Measurements from ENCODE around the gene NFIC. TPM values are rescaled to one million over a fixed set of nuclear protein-coding genes. Genes with fewer than 3 reads are reported as not detected.

NFIC gene
- total and polyA plus RNA-seq, 3 donors from 2014 or later, result 56.5 to 127 (median 113) TPM

- TF ChIP-seq POLR2A (IDR thresholded peaks at IDR 0.05) (no peak), CTCF (IDR thresholded peaks at IDR 0.05) (no peak)
- WGBS, 2 donors, result 80 to 85% methylated on average over 3 of the region's 3 CpGs
- no peak overlapping the region for H3K27ac ChIP-seq
- peaks cover 14% of the 10 kb centered on the region for H3K4me1 ChIP-seq
- DNase-seq, result no peak
- H3K9me3 ChIP-seq, result no peaks in the 10 kb centered on the region
- H3K4me3 ChIP-seq, result no peak overlapping the region
- no peaks in the 10 kb centered on the region for H3K36me3 ChIP-seq (ENCODE audit: low read depth, missing control alignments)
- H3K27me3 ChIP-seq, result no peaks in the 10 kb centered on the region
- intact Hi-C loops (cut with DNase I; ENCODE audit: low total_unique reads), result no loop called here
These were observed 135.4 kb downstream of the NFIC start for GRCh38 chr19:3501780-3502179.

DNA sequence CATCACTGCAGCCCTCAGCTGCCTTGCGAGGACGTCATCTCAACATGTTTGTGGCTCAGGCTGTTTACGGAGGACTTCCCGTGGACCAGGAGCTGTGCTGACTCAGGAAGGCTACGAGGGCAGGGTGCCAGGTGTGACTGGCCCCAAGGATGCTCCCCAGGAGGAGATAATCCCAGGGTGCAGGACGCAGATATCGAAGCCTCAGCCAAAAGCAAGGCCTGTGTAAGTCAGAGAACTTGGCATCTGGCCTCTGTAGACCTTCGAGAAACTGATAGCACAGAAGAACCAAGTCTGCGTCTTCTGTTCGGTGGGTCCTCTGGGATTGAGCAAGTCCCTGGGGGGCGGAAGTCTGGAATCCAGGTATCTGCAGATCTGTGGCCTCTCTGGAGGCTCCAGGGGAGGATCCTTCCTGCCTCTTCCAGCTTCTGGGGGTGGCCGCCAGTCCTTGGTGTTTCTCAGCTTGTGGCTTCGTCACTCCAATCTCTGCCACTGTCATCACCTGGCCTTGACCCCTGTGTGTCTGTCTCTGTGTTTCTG lies 136.7 kb downstream of the NFIC start:
- peak overlapping the region in 1 of 2 donors; percentile 19 for H3K27ac ChIP-seq
- intact Hi-C loops (cut with DNase I; ENCODE audit: low total_unique reads), result no loop called here
- no peaks in the 10 kb centered on the region for H3K27me3 ChIP-seq
- 58 to 59% methylated on average over 11 to 13 of the region's 13 CpGs for WGBS, 2 donors
- H3K9me3 ChIP-seq, result no peaks in the 10 kb centered on the region
- DNase-seq, result peak; percentile 56
- peaks cover 21% of the 10 kb centered on the region for H3K4me1 ChIP-seq
- TF ChIP-seq CTCF (IDR thresholded peaks at IDR 0.05) (no peak), POLR2A (IDR thresholded peaks at IDR 0.05) (no peak)
- no peaks in the 10 kb centered on the region for H3K36me3 ChIP-seq (ENCODE audit: low read depth, missing control alignments)
- H3K4me3 ChIP-seq, result no peak overlapping the region

GRCh38 chr19:3504735-3505134 lies 138.4 kb downstream of the NFIC start:
- DNase-seq, result no peak
- no peak overlapping the region for H3K4me3 ChIP-seq
- no peak overlapping the region for H3K27ac ChIP-seq
- TF ChIP-seq POLR2A (IDR thresholded peaks at IDR 0.05) (no peak), CTCF (IDR thresholded peaks at IDR 0.05) (no peak)
- H3K27me3 ChIP-seq, result no peaks in the 10 kb centered on the region
- intact Hi-C loops (cut with DNase I; ENCODE audit: low total_unique reads), result no loop called here
- no peaks in the 10 kb centered on the region for H3K36me3 ChIP-seq (ENCODE audit: low read depth, missing control alignments)
- WGBS, 2 donors, result 63 to 82% methylated on average over 5 of the region's 5 CpGs
- no peaks in the 10 kb centered on the region for H3K9me3 ChIP-seq
- peaks cover 17% of the 10 kb centered on the region for H3K4me1 ChIP-seq

DNA sequence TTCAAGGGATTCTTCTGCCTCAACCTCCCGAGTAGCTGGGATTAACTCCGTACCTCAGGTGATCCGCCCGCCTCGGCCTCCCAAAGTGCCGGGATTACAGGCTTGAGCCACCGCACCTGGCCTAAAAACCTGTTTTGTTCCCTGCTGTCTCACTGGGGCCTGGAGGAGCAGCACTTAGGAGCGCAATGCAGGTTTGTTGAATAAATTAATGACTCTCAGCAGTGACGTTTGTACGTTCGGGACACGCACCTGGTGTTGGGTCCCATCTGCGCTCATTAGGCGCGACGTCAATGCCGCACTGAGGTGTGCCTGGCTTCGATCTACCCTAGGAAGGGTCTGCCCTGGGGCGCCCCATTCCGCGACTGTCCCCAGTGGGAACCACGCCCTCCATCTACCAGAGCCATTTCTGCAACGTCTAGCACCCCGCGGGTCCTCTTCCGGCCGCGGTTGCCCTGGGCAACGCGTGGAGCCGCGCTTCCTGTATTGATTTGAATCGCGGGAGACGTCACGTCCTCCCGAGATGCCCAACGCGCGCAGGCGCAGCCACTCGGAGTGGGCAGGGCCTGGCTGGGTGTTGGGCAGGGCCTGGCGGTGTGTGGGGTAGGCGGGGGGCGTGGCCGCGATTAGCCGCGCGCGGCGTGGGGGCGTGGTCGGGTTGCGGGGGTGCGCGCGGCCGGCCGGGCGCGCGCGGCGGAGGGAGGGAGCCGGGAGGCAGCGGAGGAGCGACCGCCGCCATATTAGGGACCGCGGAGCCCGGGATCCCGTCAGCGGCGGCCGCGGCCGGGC lies 139.4 kb downstream of the NFIC start, which contains the start of gene FZR1:
Gene FZR1 (plus strand): TSS at position 714 of the 786 bp plus-strand sequence. CDS start 16,679 bp downstream, outside the sequence.
- Histone ChIP-seq H3K4me3 (peak within 1 kb of the TSS; percentile 70 to 93), H3K27me3 (no peaks in the 10 kb centered on the region), H3K27ac (peak within 1 kb of the TSS; percentile 79 to 90), H3K4me1 (peaks cover 14% of the 10 kb centered on the region), H3K9me3 (no peaks in the 10 kb centered on the region), H3K36me3 (ENCODE audit: low read depth, missing control alignments) (no peaks in the 10 kb centered on the region)
- TF ChIP-seq CTCF (IDR thresholded peaks at IDR 0.05) (no peak), POLR2A (IDR thresholded peaks at IDR 0.05) (peak; percentile 31)
- WGBS, 2 donors, result 1 to 3% methylated on average over 21 to 50 of the region's 79 CpGs
- intact Hi-C loops (cut with DNase I; ENCODE audit: low total_unique reads), result no loop called here
- DNase-seq, result peak; percentile 99
